Dermis lymphatic vessel endothelial cell (primary cell): ENCODE data around the gene MBD3L5. TPM values are rescaled to one million over a fixed set of nuclear protein-coding genes. Genes with fewer than 3 reads are reported as not detected.

Experiments used
- total RNA-seq: library from RNA; depleted of rRNA; stranded (reverse); fragments of >200 nt; gene quantifications from 2 replicates; pipeline ENCODE4 v1.2.1, GENCODE V29; 2014

The MBD3L5 gene
- total RNA-seq: not detected in 2 replicates

DNA sequence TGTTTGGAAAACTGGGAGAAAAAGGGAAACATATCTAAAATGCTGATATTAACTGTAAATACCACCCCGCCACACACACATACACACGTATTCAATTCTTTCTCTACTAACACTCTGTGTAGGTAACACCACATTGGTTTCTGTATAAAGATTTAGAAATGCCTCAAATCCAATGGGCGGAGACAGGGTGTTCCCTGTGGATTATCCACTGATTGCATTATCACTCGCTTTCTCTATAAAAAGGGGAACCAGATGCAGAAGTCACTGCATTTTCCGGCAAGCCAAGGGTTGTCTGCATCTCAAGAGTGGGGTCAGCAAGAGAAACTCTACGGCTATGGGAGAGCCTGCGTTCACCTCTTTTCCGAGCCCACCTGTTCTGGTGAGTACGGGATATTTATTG lies at the start of gene MBD3L5:
Gene MBD3L5 (plus strand): TSS at position 301 of the 400 bp plus-strand sequence. CDS start 34 bp downstream, at position 335.

DNA sequence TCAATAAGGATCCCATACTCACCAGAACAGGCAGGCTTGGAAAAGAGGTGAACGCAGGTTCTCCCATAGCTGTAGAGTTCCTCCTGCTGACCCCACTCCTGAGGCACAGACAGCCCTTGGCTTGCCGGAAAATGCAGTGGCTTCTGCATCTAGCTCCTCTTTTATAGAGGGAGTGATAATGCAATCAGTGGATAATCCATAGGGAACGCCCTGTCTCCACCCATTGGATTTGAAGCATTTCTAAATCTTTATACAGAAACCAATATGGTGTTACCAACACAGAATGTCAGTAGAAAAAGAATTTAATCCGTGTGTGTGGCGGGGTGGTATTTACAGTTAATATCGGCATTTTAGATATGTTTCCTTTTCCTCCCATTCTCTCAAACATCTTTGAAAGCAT lies 9.0 kb upstream of the MBD3L5 start, which contains the start of gene MBD3L2B:
Gene MBD3L2B (minus strand): TSS at position 101 of the 400 bp plus-strand sequence. CDS start 34 bp downstream, at position 67.

DNA sequence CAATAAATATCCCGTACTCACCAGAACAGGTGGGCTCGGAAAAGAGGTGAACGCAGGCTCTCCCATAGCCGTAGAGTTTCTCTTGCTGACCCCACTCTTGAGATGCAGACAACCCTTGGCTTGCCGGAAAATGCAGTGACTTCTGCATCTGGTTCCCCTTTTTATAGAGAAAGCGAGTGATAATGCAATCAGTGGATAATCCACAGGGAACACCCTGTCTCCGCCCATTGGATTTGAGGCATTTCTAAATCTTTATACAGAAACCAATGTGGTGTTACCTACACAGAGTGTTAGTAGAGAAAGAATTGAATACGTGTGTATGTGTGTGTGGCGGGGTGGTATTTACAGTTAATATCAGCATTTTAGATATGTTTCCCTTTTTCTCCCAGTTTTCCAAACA lies 9.7 kb downstream of the MBD3L5 start, which contains the start of gene MBD3L4:
Gene MBD3L4 (minus strand): TSS at position 101 of the 400 bp plus-strand sequence. CDS start 35 bp downstream, at position 66.

DNA sequence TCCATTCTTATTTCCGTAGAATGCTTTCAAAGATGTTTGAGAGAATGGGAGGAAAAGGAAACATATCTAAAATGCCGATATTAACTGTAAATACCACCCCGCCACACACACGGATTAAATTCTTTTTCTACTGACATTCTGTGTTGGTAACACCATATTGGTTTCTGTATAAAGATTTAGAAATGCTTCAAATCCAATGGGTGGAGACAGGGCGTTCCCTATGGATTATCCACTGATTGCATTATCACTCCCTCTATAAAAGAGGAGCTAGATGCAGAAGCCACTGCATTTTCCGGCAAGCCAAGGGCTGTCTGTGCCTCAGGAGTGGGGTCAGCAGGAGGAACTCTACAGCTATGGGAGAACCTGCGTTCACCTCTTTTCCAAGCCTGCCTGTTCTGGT lies 18.6 kb downstream of the MBD3L5 start, which contains the start of gene MBD3L2:
Gene MBD3L2 (plus strand): TSS at position 301 of the 400 bp plus-strand sequence. CDS start 53 bp downstream, at position 354.

DNA sequence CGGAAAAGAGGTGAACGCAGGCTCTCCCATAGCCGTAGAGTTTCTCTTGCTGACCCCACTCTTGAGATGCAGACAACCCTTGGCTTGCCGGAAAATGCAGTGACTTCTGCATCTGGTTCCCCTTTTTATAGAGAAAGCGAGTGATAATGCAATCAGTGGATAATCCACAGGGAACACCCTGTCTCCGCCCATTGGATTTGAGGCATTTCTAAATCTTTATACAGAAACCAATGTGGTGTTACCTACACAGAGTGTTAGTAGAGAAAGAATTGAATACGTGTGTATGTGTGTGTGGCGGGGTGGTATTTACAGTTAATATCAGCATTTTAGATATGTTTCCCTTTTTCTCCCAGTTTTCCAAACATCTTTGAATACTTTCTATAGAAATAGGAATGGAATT lies 28.2 kb downstream of the MBD3L5 start, which contains the start of gene MBD3L3:
Gene MBD3L3 (minus strand): TSS at position 101 of the 400 bp plus-strand sequence. CDS start 71 bp downstream, at position 30.

DNA sequence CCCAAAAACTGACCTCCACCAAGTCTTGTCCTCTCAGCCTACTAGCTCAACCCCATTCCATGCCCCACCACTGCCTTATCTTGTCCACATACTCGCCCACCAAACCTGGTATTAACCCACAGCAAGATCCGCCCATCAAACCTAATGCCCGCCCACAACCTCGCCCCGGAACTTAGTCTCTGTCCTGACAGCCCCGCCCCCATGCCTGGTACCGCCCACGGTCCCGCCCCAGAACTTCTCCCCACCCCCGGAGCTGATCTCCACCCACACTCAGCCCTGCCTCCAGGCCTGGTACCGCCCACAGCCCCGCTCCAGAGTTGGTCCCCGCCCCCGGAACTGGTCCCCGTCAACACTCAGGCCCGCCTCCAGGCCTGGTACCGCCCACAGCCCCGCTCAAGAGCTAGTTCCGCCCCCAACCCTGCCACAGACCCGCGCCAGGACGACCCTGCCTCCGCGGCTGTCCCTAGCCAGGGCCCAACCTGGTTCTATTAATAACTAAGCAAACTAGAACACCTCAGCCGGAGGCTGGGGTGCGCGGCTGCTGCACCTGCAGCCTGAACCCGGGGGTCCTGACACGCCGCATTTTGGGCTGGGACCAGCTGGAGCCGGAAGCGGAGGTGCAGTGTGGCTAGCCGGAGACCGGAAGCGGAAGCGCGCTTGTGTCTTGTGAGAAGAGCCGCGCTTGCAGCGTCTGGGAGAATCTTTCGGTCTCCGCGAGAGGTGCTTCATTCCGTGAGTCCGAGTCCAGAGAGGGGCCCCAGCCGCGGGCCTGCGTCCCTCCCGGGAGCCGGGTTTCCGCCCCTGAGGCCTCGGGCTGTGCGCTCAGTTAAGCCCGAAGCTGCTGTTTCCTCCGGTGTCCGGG lies 38.9 kb downstream of the MBD3L5 start, which contains the start of gene ZNF557:
Gene ZNF557 (plus strand): TSS at position 662 of the 862 bp plus-strand sequence. CDS start 5,372 bp downstream, outside the sequence.

Other genes starting within 250 kb of the MBD3L5 start
- gene ADGRE1, start 143.0 kb upstream of the MBD3L5 start, total RNA-seq: not detected in 2 replicates
- not detected in 2 replicates for gene MBD3L2B, start 9.1 kb upstream of the MBD3L5 start, total RNA-seq
- gene MBD3L4, start 9.6 kb downstream of the MBD3L5 start, total RNA-seq: not detected in 2 replicates
- gene MBD3L2, start 18.7 kb downstream of the MBD3L5 start, total RNA-seq: not detected in 2 replicates
- not detected in 2 replicates for gene MBD3L3, start 28.1 kb downstream of the MBD3L5 start, total RNA-seq
- 16.0 and 21.1 TPM in 2 replicates for gene ZNF557, start 39.1 kb downstream of the MBD3L5 start, total RNA-seq